T-helper 9 cell (primary cell): ENCODE data around the gene NPHP1.
"Not testable (repeated sequence)": the region's sequence is repeated elsewhere in the genome, so short reads cannot be mapped to it uniquely, and the experiment has no call there.

Experiments used
- DNase-seq: peaks from one replicate; pipeline ENCODE4 v3.0.0-alpha.2; 2020

The NPHP1 gene

DNA sequence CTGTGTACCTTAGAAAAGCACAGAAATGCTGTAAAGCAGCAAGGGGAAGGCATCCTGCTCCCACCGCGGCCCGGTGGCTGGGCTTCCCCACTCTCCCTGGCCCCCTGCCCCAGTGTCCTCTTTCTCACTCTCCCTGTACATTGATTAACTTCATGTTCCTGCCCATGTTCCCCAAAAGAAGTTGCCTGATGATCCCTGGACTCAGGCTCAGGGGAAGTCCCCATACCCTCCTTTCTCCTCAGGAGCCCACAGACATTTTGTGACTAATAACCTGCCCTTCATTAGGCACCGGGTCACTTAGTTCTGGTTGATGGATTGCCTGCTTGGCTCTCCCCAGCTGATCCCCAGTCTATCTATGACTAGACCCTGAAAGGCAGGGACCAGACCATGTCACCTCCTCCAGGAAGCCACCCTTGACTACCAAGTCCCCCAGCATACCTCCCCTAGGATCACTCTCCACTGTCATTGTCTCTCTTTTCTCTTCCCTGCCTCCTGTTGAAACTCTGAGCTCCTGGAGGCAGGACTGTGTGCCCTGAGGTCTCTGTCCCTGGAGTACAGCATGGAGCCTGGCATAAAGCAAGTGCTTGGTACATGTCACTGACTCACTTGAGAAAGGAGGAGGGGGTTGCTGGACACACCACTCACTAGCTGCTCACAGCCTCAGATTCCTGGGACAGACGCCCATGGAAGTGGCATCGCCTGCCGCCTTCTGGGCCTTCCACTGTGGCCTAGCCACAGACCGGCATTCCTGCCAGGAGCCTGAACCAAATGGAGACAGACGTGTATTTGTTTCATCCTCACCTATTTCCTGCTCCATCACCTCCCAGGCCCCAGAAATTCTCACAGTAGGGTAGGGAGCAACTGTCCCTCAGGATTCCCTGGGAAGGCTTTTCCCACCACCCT, 102.7 kb downstream of the NPHP1 start:
- DNase-seq: no peak

GRCh38 chr2:110101280-110101844, 103.5 kb downstream of the NPHP1 start:
- no peak for DNase-seq

- DNase-seq: not testable (repeated sequence)
These were observed 103.9 kb downstream of the NPHP1 start for GRCh38 chr2:110100880-110101279.

GRCh38 chr2:110100480-110100879, 104.3 kb downstream of the NPHP1 start:
- DNase-seq: no peak

DNA sequence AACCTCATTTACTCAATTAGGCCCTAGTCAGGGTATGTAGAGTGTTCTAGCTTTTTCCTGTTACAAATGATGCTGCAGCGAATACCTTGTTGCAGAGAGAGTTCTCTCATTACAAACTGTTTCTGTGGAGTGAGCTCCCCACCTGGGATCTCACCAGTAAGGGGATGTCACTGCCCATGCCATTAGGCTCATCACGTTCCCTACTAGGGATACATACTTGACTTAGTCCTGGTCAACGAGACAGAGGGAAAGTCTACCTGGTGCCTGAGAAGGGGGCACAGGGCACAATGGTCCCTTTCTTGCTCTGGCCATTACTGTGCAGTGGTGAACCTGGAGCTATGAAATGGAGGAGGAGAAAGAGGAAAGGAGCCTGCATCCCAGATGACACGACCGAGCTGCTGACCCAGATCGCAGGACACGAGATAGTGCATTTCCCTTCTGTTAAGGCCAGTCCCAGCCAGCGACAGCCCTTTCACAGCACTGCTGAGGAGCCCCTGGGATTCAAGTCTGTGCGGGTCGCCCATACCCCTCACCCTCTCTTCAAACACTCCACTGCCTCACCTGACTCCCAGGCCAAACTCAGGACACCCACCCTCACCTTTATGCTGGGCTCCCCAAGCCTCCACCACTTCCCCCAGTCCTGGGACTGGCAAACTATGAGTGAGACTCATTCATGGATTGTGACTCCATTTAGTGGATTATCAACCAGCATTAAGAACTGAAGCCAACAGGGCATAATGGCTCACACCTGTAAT, 105.2 kb downstream of the NPHP1 start:
- no peak for DNase-seq

GRCh38 chr2:110099038-110099425, 105.8 kb downstream of the NPHP1 start:
- DNase-seq: no peak

- no peak for DNase-seq
These were observed 107.2 kb downstream of the NPHP1 start for GRCh38 chr2:110097506-110098220.

GRCh38 chr2:110095994-110096633, 108.7 kb downstream of the NPHP1 start:
- no peak for DNase-seq

DNA sequence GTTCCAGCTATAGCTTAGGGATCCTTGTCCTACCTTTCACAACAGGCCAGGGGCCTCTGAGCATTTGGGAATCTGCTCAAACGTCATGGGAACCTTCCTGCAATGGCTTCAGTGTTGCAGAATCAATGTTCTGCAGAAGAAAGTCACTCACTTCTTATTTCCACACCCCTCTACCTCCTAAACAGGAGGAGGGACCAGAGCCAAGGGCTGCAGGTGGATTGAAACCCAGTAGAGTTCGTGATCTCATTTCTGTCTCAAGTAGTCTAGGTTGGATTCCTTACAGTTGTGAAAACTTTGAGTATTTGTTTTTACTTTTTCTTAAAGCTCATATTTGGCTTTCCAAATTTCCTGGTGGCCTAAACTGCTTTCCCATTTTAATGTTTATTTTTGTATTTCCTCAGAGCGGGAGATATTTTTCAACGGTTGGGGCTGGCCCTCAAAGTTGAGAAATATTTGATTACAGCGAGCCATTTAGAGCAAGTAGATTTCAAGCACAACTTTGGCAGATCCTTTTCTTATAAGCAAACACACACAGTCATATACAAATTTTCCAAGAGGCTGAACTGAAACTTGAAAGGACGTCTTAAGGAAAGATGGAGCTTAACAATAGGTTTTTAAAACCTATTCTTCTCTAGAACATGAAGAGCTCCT, 109.8 kb downstream of the NPHP1 start:
- DNase-seq: not testable (repeated sequence)

DNA sequence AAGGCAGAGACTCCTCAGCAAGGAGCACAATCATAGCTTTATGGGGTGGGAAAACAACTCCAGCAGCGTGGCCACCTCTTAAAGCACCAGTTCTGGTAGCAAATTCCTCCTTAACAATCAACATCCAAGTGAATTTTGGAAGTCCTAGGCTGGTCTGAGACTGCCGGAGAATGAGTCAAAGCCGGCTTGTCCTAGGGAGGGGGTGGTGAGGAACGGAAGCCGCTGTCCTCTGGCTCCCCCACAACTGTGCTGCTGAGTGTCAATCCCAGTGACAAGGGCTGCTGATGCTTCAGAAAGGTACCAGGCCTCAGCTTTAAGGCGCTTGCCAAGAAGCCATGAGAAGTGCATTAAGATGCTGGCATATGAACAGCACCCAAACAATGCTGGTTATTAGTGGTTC, 110.9 kb downstream of the NPHP1 start:
- not testable (repeated sequence) for DNase-seq

DNA sequence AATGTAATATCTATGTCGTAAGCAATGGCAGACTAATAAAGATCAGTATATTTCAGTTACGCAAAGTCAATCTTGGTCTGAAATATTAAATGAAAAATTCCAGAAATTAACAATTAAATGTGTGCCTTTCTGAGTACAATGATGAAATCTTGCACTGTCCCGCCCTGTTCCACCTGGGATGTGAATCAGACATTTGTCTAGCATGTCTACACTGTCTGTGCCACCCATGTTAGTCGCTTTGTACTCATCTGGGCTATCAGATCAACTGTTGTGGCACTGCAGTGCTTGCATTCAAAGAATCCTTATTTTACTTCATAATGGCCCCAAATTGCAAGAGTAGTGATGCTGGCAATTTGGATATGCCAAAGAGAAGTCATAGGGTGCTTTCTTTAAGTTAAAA, 114.6 kb downstream of the NPHP1 start:
- not testable (repeated sequence) for DNase-seq

DNA sequence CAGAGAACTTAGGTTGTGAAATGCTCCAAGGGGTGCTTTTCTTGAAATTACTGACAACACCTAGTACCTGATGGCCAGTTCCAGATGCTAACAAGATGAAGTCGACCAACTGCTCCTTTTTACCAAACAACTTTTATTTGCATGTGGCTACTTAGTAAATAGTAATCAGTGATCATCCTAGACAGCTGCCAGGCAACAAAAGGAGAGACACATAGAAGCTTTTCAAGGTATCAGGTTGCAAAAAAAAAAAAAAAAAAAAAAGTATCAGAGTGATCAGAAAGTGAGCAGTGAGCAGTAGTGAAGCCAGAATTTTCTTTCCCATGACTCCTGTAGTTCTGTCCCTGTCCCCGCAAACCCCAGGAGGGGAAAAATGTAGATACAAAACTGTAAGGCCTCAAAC, 121.1 kb downstream of the NPHP1 start:
- DNase-seq: not testable (repeated sequence)

- DNase-seq: not testable (repeated sequence)
These were observed 121.7 kb downstream of the NPHP1 start for GRCh38 chr2:110083162-110083561.

DNA sequence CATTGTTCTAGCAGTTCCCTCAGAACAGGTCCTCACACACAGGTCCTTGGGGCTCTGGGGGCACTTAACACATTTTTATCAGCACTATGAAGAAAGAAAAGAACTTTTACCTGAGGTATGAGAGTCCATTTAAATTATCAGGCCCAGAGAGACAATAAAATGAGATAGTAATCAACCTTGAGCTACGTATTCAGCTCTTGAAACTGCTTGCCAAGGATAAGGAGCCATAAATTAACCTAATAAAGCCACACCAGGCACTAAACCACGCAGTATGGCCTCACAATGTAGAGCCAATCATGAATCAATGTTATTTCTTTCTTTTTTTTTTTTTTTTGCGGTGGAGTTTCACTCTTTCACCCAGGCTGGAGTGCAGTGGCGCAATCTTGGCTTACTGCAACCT, 126.7 kb downstream of the NPHP1 start:
- DNase-seq: not testable (repeated sequence)

DNA sequence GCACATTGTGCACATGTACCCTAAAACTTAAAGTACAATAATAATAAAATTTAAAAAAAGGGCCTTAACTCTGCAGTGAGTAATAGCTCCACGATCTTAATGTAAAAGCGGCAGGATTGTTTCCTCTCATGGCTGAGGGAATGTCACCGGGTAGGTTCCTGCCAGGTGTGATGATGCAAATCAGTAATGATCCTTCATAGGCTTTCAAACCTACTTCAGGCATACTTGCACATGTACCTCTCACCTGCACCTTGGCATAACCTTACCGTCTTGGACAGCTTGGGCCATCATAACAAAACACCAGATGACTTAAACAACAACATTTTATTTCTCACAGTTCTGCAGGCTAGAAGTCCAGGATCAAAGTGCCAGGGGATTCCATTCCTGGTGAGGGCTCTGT, 128.9 kb downstream of the NPHP1 start:
- not testable (repeated sequence) for DNase-seq
